ENCODE data around the gene ERFE.
"Not testable (repeated sequence)": the region's sequence is repeated elsewhere in the genome, so short reads cannot be mapped to it uniquely, and the experiment has no call there.

ERFE gene

DNA sequence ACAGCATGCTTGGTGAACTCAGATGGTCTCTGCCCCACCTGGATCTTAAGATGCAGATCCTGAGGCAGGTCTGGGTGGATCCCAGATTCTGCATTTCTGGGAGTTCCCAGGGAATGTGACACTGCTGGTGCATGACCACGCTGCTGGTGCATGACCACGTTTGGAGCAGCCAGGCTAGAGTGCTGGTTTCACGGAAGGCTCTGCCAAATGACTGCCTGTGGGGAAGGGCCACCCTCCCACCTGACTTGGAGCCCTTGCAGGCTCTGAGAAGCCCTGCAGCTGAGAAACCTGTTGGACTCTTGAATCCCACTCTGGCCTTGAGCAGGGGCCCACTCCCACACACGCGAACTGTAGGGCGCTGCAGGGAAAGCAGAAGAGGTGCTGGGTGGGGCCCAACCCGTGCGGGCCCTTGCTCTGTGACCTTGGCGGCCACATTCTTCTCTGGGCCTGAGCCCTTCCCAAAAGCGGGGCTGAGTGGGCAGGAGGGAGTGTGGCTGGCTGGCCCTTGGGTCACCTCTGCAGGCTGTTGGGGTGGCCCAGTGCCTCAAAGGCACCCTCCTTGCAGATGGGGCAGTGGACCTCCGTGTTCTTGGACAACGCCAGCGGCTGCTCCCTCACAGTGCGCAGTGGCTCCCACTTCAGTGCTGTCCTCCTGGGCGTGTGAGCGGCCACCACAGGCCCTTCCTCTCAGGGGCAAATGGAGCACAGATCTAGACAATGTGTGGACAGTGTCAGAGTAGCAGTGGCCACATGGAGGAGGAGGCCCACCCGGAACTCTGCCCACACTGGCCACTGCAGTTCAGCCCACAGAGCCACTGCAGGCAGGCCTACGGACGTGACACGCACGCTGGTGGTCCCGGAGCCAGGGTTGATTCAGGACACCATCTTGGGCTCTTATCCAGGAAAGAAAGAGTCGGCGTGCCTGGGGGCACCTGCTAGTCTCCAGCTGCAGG, 7.9 kb downstream of the ERFE start:
- H3K27ac ChIP-seq: no peak overlapping the region
- DNase-seq (ENCODE audit: low read depth, low spot score): no peak

DNA sequence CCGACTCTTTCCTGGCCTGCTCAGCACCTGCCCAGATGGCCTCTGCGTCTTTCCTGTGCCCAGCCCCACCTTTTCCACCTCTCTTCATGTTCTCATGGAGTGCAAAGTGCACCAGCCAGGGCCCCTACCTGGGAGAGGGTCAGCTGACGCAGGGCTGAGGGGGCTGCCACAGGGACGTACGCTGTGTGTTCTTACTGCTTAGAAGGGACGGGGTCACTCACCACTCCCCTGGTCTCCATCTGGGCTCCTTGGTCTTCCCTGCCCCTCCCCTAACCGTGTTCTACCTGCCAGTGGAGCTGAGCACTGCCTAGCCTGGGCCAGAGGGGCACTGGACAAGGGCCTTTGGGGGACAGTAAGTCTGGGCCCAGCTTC, 8.6 kb downstream of the ERFE start:
- no peak overlapping the region for H3K27ac ChIP-seq
- no peak for DNase-seq (ENCODE audit: low read depth, low spot score)

DNA sequence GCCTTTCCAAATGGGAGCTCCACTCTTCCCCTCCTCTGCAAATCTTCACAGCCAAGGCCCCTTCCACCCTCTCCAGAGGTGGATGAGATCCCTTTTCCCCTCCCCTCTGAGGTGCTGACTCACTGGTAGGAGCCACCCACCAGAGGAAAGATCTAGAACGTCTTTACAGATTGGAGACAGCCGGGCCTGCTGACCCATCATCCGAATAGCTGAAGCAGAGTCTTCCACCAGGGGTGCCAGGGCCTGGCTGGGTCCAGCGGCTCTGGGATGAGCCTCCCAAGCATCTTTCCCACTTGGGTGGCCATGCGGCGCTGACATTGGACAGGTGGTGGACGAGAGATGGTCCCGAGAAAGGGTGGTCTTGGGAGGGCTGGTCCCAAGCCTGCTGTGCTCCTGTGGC, 9.0 kb downstream of the ERFE start:
- peak overlapping the region; percentile 100 for H3K27ac ChIP-seq

DNA sequence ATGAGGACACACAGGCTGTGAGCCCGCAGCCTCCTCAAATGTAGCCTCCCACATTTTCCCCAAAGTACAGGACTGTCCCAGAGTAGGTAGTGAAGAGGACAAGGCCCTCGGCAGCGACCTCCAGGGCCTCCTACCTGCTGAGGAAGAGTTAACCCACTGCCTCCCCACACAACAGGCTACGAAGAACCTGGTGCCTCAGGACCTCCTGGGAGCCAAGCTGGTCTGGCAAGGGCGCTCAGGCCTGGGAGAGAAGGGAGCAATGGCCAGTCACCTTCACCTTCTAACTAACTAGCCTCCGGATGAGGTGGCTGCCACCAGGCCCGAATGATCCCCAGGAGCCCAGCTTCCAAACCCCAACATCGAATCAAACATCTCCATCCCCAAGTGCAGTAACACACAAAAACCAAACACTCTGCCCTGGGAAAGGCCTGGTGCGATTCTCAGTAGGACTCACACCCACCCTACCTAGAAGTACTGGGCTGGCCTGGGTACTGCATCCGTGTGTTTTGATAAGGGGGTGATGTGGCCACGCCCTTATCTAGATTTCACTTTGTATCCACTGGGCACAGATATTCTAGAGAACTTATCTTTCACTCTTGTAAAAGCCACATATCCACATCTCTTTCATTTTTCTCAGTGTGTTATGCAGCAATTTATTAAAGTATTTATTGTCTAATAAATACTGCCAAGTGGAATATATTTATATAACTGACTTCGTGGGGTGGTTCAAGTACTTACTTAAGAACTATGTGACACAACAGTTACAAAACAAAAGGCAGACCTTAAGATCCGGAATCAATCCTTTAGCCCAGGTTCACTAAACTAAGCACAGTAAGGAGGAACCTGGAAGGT, 9.7 kb downstream of the ERFE start:
- H3K27ac ChIP-seq: peak overlapping the region; percentile 100
- DNase-seq (ENCODE audit: low read depth, low spot score): no peak

More for the DNA sequence above, 9.0 kb downstream of the ERFE start:
- no peak for DNase-seq (ENCODE audit: low read depth, low spot score)

DNA sequence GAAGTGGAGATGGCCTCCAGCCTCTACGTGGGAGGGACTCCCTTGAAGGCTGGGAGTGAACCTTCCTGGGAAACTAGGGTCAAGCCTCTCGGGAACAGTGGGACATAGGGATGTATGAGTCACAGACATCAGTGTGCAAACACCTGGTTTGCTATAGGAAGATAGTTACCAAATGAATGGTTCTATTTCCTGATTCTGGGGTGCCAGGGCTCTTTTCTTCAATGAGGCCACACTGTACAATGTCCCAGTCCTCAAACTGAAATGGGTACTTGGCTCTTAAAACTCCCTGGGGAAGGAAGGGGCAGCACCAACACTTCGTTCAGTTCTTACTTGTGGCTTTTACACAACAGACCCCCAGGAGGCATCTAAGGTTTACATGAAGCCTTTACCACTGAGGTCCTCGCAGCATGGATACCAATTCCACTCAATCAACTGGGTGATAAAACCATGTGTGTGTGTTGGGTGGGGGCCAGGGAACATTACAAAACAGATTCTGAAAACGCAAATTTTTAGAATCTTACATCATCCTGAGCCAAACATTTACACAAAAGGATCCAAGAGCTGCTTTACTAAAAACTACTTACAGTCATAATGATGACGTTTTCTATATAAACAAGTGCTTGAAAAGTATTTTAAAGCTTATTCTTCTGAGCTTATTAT, 10.4 kb downstream of the ERFE start:
- peak overlapping the region; percentile 100 for H3K27ac ChIP-seq
- peak; percentile 18 for DNase-seq (ENCODE audit: low read depth, low spot score)

DNA sequence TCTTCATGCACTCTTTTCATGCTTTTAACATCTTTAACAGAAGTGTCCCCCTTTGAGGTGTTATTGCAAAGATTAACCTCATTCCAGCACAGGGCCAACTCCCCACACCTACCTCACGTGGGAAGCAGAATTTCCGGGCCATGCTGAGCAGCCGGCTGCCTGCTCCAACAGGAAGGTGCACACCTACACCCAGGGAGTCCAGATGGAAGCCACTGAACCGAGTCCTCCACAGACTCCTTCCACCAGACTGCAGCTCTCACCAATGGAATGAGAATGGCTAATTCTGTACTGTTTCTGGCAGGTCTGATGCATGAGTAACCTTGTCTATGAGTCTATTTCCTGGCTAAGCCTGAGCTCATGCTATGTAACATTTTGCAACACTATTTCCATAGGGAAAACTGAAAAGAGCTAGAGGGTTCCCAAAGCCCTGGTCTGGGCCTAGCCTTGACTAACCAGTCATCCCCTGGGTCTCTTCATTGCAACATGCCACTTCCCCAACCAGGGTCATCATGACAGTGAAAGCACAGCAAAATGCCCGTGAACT, 11.0 kb downstream of the ERFE start:
- DNase-seq (ENCODE audit: low read depth, low spot score): peak; percentile 78
- H3K27ac ChIP-seq: peak overlapping the region; percentile 100

DNA sequence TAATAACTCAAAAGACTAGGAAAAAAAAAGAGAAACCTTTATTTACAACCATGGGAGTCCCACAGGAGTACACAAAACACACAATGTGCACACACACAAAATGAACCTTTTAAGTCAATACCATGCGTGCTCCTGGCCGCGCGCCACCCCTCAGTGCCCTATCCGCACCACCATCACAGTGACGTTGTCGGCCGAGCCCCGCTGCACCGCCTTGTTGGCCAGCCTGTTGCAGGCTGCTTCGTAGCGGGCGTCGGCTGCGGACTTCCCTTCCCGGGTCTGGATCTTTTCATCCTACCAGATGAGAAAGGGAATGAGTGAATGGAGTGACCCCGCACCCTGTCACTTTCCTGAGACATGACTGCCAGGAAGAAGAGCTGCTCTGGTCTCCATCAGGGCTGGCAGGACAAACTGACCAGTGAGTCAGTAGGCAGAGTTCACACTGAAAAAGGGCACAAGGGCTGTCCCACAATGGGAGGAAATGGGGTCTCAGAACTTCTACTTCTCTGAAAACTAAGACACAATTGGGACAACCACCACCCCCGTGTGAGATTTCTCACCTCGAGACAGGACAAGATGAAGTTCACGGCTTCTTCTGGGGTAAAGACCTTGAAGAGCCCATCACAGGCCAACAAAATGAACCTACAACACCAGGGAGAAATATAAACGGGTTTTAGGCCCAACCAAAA, 11.8 kb downstream of the ERFE start:
- peak overlapping the region; percentile 100 for H3K27ac ChIP-seq
- DNase-seq (ENCODE audit: low read depth, low spot score): no peak

DNA sequence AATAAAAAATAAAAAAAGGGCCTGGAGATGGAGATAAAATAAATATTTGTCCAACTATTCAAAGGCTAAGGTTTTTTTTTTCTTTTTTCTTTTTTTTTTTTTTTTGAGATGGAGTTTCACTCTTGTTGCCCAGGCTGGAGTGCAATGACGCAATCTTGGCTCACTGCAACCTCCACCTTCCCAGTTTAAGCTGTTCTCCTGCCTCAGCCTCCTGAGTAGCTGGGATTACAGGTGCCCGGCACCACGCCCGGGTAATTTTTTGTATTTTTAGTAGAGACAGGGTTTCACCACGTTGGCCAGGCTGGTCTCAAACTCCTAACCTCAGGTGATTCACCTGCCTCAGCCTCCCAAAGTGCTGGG, 12.3 kb downstream of the ERFE start:
- not testable (repeated sequence) for DNase-seq (ENCODE audit: low read depth, low spot score)
- peak overlapping the region; percentile 100 for H3K27ac ChIP-seq

DNA sequence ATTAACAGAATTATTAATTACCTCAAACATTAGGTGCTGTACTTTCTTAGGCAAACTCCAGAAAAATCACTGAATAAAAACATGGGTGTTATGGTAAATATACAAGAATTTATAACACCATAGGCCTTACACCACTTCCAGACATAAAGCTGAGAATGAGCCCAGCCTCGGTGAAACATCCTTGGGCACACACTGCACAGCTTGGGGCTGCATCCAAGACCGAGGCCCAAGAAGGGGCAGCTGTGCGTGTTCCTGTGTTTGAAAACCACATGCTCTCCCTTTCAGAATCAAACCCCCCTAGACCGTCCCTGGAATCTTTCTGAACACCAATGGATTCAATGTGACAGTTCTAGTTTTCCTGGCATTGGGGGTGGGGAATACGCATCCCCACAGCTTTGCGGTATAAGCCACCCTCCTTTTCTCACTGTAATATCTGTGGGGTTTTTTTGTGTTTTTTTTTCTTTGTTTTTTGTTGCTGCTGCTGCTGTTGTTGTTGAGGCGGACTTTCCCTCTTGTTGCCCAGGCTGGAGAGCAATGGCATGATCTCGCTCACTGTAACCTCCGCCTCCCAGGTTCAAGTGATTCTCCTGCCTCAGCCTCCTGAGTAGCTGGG, 12.9 kb downstream of the ERFE start:
- peak overlapping the region; percentile 100 for H3K27ac ChIP-seq
- no peak for DNase-seq (ENCODE audit: low read depth, low spot score)

DNA sequence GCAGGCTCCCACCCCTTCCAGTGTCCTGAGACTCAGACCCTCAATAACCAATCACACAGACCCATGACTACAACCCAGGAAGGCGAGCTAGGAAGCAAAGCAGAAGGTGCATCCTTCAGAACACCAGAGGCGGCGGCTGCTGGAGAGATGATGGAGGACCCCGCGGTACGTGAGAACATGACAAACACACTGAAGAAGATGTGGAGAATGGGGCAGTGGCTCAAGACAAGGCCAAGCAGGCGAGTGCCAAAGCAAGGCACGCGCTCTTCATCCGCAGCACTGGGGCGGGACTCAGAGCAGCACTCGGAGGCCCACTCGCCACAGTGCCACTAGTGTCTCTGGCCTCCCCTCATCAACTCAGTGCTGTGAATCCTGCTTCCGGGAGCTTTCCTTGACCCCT, 13.7 kb downstream of the ERFE start:
- no peak for DNase-seq (ENCODE audit: low read depth, low spot score)
- peak overlapping the region; percentile 100 for H3K27ac ChIP-seq

DNA sequence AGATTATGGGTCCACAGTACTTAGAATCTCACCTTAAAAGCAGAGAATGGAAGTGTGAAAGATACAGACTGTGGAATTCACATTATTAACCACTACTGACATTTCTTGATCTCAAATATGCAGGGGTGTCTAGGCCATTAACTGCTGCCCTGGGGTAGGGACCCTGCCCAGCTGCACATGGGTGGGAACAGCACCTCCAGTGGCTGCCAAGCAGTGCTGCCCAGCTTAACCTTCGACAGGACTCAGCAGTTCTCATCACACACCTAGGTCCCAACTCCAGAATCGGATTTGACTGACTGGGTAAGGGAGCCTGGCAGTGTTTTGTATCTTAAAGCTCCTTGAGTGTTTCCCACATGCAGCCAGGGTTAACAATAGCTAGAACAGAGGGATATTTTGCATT, 14.9 kb downstream of the ERFE start:
- DNase-seq (ENCODE audit: low read depth, low spot score): no peak
- H3K27ac ChIP-seq: peak overlapping the region; percentile 100

DNA sequence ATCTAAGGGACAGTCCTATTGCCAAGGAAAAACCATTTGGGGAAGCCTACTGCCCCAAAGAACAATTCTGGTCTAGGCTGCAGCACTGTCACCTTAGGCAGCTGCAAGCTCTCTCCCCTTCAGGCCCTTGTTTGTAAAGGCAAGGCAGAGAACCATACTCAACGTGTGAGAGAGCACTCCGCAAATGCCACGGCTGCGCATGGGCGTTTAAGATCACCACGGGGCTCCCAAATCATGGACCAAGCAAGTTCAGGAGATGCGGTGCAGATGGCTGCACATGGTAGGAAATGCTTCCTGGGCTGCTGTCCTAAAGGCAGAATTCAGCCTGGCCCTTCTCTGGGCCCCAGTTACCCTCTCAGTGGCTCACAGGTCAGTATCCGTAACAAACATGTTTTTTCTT, 15.5 kb downstream of the ERFE start:
- DNase-seq (ENCODE audit: low read depth, low spot score): no peak
- peak overlapping the region; percentile 100 for H3K27ac ChIP-seq

DNA sequence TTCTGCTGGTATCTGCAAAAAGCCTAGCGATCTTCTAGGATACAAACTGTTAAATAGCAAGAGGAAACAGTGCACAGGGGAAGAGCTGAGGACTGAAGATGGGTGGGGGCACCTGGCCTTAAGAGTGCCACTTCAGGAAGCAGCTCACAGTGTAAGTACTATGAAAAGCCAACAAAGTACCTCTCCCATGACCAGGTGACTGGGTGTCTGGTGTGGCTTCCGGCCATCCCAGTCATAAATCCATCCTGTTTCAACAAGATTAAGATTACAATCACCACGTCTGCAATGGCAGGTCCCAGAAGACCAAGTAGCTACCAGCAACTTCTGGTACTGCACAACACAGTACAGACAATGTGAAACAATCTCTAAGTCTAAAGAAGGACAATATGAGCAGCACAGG, 15.9 kb downstream of the ERFE start:
- peak overlapping the region; percentile 100 for H3K27ac ChIP-seq

DNA sequence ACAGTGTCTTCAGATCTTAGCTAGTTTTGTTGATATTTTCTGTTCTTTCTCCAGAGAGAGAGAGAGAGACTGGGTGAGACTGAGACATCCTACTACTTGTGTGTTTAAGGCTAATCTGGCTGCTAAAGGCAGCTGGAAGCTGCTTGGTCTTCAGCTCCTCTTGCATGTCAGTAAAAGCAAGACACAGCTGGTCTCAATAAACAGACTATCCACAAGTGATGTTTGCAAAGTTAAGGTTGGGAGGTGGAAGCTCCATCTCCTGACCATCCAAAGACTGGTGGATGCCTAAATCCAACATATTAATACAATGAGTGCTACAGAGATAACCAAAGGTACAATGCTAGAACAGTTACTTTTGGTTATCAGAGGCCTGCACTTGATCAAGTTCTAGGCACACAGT, 17.8 kb downstream of the ERFE start:
- no peak for DNase-seq (ENCODE audit: low read depth, low spot score)

More for the DNA sequence above, 15.9 kb downstream of the ERFE start:
- DNase-seq (ENCODE audit: low read depth, low spot score): peak; percentile 34

DNA sequence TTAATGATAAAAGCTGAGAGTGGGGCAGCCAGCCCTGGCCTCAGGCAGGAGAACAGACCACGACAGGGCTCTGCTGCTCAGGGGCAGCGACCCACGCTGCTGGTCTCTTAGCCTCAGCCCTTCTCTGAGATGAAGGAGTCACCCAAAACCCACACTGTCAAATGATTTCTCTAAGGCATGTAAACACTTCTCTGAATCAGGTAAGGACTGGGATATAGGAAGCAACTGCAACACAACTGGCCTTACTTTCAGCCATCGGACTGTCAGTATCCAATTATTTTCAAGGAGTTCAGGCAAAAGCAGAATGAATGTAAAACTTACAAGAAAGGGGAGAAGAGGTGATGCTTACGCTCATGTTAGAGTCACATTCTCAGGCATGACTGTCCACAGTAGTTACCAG, 21.8 kb downstream of the ERFE start:
- H3K27ac ChIP-seq: no peak overlapping the region
- no peak for DNase-seq (ENCODE audit: low read depth, low spot score)

More for the DNA sequence above, 17.8 kb downstream of the ERFE start:
- H3K27ac ChIP-seq: peak overlapping the region; percentile 1

DNA sequence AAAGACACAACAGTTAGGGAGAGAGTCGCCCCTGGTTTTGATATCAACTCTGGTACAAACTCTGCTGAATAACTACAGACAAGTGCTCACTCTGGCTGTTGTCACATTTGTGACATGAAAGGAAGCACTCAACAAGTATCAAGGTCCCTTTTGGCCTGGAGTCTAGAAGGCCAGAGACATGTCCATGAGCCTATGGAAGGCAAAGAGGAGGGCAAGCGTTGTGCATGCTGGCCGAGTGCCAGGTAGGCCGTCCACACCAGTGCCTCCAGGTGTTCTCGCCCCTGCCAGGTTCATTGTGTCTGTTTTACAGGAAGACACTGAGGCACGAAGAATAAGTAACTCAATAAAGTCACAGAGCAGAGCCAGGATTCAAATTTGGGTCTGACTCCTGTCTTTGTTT, 23.6 kb downstream of the ERFE start:
- no peak for DNase-seq (ENCODE audit: low read depth, low spot score)
- no peak overlapping the region for H3K27ac ChIP-seq

DNA sequence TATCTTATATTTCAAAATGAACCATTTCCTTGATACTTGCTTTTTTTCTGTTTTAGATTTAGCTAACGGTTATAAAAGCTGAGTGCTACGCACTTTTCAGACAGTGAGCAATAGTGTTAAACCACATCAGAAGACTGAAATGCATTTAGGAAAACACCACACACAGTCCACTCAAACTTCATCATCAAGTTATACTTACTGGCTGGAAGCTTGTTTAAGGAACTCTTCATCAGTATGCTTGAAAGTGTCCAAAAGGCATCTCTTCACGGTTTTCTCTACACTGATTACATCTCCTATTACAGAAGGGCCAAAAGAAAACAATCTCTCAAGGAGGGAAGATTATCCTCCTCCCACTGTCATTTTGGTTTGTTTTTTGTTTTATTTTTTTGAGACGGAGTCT, 25.1 kb downstream of the ERFE start:
- DNase-seq (ENCODE audit: low read depth, low spot score): no peak
- no peak overlapping the region for H3K27ac ChIP-seq

DNA sequence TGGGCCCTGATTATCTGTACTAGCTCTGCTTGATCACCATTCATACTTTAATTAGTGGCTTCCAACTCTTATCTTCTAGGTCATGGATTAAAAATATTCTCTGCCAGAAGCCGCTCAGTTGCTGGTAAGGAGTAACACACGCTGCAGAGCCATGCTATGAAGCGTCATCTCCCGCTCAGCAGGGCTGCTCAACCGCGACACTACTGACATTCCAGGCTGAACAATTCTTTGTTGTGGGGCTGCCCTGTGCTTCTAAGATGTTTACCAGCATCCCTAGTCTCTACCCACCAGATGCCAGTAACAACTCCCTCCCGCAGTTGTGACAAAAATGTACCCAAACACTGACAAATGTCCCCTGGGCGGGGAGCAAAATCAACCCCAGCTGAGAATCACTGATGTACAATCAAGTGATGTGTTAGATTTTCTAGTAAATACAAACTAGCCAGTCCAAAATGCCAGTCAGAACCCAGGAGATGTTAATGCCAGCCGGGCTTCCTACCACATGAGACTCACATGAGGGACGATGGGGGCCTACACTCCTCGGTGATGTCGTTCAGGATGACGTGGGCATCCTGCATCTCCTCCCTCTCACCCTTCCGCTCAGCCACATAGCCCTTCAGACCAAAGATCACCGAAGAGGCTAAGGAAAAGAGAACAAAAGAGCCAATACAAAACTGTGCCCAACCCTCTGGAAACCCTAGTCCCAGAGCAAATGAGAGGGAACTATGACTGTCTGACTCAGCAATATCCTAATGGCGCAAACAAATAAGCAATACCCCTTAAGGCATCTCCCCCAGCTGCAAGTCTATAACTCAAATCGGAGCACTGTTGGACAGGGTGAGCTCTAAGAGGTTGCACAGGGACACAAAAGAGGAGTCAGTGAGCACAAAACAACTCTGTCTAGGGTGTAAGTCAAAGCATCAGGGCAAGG, 29.1 kb downstream of the ERFE start:
- DNase-seq (ENCODE audit: low read depth, low spot score): no peak
- H3K27ac ChIP-seq: no peak overlapping the region

Measured in epithelial cell of prostate (primary cell).